M059J (cell line): Measurements from ENCODE around the gene RPTOR. TPM values are rescaled to one million over a fixed set of nuclear protein-coding genes. Genes with fewer than 3 reads are reported as not detected.
"Not testable (repeated sequence)": the region's sequence is repeated elsewhere in the genome, so short reads cannot be mapped to it uniquely, and the experiment has no call there.

Experiments used
- DNase-seq: peaks from one replicate; pipeline ENCODE4 v3.0.0-alpha.2; 2012; ENCODE audit warnings: low read depth
- total RNA-seq: library from RNA; depleted of rRNA; stranded (reverse); fragments of >200 nt; shearing (Covaris generic); gene quantifications from 2 replicates; pipeline ENCODE4 v1.2.3, GENCODE V29; 2014

The RPTOR gene
- total RNA-seq, 1 experiment from 2014 or later, result 20.8 TPM

DNA sequence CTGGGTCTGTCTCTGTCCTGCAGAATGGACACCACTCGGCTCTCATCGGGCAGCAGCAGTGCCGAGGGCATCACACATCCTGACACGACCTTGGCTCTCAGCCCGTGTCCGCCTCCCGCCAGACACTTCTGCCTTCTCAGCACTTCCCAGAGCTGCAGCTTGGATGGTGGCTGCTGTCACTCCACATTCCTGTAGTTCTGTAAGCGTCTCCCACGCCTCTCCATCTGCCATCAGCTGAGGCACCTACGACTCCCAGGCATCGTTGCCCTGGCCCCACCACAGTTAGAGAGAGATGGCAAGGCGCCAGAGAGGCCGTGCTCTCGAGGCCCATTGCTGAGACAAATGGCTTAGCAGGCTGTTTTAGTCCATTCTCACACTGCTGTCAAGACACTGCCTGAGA is 251.1 kb downstream of the RPTOR start:
- DNase-seq, result no peak

DNA sequence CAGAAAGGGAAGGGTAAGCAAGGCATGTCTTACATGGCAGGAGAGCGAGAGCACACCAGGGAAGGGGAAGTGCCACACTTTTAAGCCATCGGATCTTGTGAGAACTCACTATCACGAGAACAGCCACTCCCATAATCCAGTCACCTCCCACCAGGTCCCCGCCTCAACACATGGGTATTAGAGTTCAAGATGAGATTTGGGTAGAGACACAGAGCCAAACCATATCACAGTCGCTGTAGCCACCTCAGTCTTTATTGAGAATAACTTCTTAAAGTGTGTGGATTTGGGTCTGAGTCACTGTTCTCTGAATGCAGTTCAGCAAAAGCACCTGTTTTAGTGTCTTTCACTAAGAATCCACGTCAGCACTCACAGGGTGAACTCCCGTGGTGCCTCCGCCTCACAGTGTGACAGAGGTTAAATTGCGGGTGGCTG is 251.8 kb downstream of the RPTOR start:
- DNase-seq, result no peak

GRCh38 chr17:80797222-80797621 is 252.6 kb downstream of the RPTOR start:
- DNase-seq, result not testable (repeated sequence)

GRCh38 chr17:80797741-80798594 is 253.3 kb downstream of the RPTOR start:
- DNase-seq, result no peak

DNA sequence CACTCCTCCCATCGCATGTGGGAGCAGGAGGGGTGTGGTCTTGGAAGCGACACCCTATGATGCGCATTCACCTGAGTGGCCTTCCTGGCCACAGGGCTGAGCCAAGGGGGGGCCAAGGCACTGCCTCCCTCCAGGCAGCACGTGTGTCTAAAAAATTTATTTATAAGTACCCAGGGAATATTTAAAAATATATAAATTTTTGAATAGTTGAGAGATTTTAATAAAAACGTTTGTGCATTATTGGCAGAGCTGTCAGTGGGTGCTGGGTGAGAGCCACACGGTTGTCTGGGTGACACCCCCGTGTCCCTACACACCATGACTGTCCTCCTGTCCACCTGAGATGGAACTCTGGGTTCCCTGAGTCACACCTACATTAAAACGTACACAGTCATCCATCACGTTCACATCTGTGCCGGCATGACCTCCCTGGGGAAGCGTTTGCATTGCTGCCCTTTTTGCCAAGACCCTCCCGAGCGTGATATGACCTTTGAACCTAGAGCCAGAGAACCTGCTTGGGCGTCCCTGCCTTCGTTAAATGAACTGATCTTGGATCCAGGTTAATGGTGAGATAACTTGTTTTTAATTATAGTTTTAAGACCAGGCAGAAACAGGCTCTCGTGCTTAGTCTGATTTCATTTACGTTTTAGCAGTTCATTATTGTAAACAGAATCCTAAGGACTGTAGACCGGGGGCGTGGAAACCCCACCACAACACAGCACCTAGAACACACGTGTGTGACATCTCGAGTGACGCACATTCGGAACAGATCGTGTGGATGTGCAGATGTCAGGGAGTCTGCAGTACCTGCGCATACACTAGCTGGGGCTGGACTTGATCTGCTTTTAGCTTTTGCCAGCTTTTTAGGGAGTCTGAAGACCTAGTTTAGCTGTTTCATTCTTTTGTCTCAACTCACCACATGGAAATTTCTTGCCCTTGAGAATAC is 254.2 kb downstream of the RPTOR start:
- no peak for DNase-seq

GRCh38 chr17:80799538-80800480 is 255.2 kb downstream of the RPTOR start:
- DNase-seq, result no peak

- DNase-seq, result no peak
Measured at GRCh38 chr17:80800481-80801391, 256.1 kb downstream of the RPTOR start.

GRCh38 chr17:80802626-80803450 is 258.2 kb downstream of the RPTOR start:
- DNase-seq, result no peak

- DNase-seq, result no peak
Measured at GRCh38 chr17:80803451-80804428, 259.1 kb downstream of the RPTOR start.

DNA sequence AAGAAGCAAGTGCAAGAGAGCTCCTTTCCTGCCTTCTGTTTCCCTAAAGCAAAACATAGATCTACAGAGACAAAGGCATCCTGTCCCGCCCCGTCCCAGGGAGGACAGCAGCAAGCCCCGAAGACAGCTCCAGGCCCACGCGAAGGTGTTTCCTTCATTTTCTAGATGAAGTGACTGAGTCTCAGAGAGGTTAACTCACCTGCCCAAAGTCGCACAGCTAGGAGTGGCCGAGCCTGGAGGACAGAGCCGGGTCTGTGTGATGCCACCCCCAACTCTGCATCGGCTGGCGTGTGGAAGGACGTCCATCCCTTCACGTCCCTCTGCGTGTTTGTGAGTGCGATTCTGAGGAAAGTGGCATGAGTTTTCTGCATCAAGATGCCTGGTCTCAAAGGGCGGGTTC is 259.8 kb downstream of the RPTOR start:
- no peak for DNase-seq

DNA sequence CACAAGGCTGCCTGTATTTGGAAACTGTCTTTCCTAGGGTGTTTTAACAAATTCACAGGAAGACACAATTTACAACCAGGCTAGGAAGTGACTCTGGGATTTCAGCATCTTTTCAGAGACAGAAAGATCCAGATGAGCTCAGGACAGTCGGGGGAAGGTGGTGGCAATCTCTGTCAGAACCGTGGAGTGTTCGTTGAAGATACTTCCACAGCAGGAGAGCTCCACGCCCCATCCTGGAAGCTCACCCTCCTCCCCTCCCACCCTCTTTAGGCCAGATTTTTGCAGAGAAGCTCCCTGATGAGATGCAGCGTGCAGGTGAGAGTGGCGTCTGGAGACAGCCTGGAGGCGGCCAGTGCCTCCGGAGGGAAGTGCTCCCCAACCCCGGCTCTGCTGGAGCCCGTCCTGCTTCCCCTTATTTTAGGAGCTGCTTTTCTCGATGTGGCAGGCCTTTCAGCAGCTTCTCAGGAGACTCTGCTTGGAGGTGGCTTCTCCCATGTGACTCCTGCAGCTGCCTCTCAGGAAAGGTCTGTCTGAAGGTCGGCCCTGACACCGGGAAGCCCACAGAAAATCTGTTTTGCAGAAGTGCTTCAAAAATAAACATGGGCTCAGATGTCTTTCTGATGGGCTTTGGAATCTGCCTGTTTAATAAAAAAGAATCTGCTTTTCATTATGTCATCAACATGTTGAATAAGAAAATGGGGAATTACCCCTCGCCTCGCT is 260.6 kb downstream of the RPTOR start:
- no peak for DNase-seq

GRCh38 chr17:80807014-80807413 is 262.4 kb downstream of the RPTOR start:
- DNase-seq, result no peak

DNA sequence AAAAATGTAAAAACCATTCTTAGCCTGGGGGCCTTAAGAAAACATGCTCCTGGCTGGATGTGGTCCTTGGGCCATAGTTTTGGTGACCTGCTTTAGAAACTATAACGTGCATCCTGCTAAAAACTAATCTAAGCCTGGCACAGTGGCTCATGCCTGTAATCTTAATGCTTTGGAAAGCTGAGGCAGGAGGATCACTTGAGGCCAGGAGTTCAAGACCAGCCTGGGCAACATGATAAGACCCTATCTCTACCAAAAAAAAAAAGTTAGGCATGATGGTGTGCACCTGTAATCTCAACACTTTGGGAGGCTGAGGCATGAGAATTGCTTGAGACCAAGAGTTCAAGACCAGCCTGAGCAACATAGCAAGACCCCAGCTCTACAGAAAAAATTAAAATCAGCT is 263.2 kb downstream of the RPTOR start:
- no peak for DNase-seq

- DNase-seq, result no peak
Measured at GRCh38 chr17:80811181-80812105, 266.8 kb downstream of the RPTOR start.

GRCh38 chr17:80812362-80813088 is 267.9 kb downstream of the RPTOR start:
- DNase-seq, result no peak

GRCh38 chr17:80813318-80813717 is 268.7 kb downstream of the RPTOR start:
- no peak for DNase-seq
